Measurements from ENCODE around the gene ZC3HAV1. TPM values are rescaled to one million over a fixed set of nuclear protein-coding genes. Genes with fewer than 3 reads are reported as not detected.

The ZC3HAV1 gene
- total and polyA plus RNA-seq, 2 of the 13 experiments (the other 11 are each of a cell fraction or from before 2014, with no cell fraction given): 12.7 to 23.7 TPM

DNA sequence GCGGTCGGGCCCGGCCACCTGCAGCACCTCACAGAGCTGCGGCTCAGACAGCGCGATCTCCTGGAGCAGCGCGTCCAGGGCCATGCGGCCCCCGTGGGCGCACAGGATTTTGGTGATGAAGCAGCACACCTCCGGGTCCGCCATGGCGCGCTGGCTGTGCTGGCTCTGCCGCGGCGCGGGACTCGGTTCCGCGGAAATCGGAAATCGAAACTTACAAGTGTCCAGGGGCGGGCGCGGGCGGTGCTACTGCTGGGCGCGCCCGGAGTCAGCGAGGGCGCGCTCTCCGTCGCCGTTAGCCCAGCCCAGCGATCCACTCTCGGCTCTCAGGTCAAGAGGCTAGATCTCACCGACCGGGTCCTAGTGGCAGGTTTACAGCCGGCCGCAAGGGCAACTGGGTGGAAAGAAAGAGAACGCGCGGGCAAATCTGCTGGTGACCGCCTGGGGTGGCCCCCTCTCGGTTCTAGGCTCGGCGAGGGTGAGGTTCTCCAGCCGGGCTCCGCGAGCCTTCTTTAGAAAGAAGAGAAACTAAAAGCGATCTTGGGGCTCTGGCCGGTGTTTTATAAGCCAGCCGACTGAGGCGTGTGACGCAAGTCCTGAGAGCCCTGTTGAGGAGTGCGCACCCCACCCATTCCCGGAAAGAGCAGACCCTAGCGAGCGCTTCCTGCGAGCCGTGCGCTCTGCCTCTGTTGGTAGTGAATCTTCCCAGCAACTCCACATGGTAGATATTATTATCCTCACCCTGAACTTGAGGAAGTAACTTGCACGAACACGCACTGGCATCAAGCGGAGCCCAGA is at the start of gene ZC3HAV1 (continued):
- TF ChIP-seq, protein P1, sequence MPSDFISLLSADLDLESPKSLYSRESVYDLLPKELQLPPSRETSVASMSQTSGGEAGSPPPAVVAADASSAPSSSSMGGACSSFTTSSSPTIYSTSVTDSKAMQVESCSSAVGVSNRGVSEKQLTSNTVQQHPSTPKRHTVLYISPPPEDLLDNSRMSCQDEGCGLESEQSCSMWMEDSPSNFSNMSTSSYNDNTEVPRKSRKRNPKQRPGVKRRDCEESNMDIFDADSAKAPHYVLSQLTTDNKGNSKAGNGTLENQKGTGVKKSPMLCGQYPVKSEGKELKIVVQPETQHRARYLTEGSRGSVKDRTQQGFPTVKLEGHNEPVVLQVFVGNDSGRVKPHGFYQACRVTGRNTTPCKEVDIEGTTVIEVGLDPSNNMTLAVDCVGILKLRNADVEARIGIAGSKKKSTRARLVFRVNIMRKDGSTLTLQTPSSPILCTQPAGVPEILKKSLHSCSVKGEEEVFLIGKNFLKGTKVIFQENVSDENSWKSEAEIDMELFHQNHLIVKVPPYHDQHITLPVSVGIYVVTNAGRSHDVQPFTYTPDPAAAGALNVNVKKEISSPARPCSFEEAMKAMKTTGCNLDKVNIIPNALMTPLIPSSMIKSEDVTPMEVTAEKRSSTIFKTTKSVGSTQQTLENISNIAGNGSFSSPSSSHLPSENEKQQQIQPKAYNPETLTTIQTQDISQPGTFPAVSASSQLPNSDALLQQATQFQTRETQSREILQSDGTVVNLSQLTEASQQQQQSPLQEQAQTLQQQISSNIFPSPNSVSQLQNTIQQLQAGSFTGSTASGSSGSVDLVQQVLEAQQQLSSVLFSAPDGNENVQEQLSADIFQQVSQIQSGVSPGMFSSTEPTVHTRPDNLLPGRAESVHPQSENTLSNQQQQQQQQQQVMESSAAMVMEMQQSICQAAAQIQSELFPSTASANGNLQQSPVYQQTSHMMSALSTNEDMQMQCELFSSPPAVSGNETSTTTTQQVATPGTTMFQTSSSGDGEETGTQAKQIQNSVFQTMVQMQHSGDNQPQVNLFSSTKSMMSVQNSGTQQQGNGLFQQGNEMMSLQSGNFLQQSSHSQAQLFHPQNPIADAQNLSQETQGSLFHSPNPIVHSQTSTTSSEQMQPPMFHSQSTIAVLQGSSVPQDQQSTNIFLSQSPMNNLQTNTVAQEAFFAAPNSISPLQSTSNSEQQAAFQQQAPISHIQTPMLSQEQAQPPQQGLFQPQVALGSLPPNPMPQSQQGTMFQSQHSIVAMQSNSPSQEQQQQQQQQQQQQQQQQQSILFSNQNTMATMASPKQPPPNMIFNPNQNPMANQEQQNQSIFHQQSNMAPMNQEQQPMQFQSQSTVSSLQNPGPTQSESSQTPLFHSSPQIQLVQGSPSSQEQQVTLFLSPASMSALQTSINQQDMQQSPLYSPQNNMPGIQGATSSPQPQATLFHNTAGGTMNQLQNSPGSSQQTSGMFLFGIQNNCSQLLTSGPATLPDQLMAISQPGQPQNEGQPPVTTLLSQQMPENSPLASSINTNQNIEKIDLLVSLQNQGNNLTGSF (CRISPR knock-in tag; IDR thresholded peaks at IDR 0.05): no peak; the same call in 1 of the 2 replicates
- TF ChIP-seq NCOR1 (IDR thresholded peaks at IDR 0.05; ENCODE audit: borderline replicate concordance, low read length) (0 out of 2 replicates have a peak, but pooled peaks have one; percentile 12), MXD4 (CRISPR knock-in tag; IDR thresholded peaks at IDR 0.05) (no peak; the same call in 1 of the 2 replicates), ESRRA (CRISPR knock-in tag; IDR thresholded peaks at IDR 0.05; ENCODE audit: low read depth) (0 out of 2 replicates have a peak, but pooled peaks have one; percentile 27), KLF16 (CRISPR knock-in tag; IDR thresholded peaks at IDR 0.05) (peak in 1 of 2 experiments; percentile 6; a peak in 1 of 4 replicates), ARID2 (CRISPR knock-in tag; IDR thresholded peaks at IDR 0.05; ENCODE audit: borderline replicate concordance) (peak; percentile 91), U2AF2 (IDR thresholded peaks at IDR 0.05; ENCODE audit: low read depth, low read length) (0 out of 2 replicates have a peak, but pooled peaks have one; percentile 64), MED8 (CRISPR knock-in tag; IDR thresholded peaks at IDR 0.05; ENCODE audit: insufficient replicate concordance) (peak; percentile 42), ZNF317 (CRISPR knock-in tag; IDR thresholded peaks at IDR 0.05) (peak; percentile 42; the same call in 1 of the 2 replicates), ETV6 (CRISPR knock-in tag; conservative IDR thresholded peaks at IDR 0.05) (no peak)
- TF ChIP-seq, protein P2, sequence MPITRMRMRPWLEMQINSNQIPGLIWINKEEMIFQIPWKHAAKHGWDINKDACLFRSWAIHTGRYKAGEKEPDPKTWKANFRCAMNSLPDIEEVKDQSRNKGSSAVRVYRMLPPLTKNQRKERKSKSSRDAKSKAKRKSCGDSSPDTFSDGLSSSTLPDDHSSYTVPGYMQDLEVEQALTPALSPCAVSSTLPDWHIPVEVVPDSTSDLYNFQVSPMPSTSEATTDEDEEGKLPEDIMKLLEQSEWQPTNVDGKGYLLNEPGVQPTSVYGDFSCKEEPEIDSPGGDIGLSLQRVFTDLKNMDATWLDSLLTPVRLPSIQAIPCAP (CRISPR knock-in tag; IDR thresholded peaks at IDR 0.05; ENCODE audit: low read depth): peak; percentile 35; the same call in 1 of the 2 replicates
- TF ChIP-seq, protein P3, sequence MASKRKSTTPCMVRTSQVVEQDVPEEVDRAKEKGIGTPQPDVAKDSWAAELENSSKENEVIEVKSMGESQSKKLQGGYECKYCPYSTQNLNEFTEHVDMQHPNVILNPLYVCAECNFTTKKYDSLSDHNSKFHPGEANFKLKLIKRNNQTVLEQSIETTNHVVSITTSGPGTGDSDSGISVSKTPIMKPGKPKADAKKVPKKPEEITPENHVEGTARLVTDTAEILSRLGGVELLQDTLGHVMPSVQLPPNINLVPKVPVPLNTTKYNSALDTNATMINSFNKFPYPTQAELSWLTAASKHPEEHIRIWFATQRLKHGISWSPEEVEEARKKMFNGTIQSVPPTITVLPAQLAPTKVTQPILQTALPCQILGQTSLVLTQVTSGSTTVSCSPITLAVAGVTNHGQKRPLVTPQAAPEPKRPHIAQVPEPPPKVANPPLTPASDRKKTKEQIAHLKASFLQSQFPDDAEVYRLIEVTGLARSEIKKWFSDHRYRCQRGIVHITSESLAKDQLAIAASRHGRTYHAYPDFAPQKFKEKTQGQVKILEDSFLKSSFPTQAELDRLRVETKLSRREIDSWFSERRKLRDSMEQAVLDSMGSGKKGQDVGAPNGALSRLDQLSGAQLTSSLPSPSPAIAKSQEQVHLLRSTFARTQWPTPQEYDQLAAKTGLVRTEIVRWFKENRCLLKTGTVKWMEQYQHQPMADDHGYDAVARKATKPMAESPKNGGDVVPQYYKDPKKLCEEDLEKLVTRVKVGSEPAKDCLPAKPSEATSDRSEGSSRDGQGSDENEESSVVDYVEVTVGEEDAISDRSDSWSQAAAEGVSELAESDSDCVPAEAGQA (IDR thresholded peaks at IDR 0.05; ENCODE audit: low read depth): no peak
- TF ChIP-seq, protein P3 (CRISPR knock-in tag; IDR thresholded peaks at IDR 0.05; ENCODE audit: borderline replicate concordance): 0 out of 2 replicates have a peak, but pooled peaks have one; percentile 77
